A204.1 (cell line): ENCODE data around the gene OR2T8.

Source experiments
- FAIRE-seq: peaks from 2 replicates; lab custom pipeline; 2012; peaks lifted over from hg19 to GRCh38; lab: Jason Lieb, UNC

OR2T8 gene

DNA sequence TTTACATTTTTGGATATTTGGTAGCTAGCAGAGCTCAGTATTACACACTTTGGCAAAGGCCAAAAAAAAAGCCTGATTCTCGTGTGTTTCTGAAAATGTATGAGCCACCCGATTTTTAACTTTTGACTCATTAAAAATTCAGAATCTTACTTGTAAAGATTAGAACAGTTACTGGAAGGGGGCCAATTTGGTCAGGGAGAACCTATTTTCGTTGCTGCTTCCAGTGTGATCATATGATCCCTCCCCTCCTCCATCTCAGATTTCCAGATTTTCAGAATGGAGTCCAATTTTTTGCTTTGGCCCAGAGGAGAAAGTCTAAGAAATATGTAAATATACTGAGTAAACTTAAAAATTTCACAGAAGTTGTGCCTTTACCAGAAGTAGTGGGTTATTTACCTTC is 41.7 kb downstream of the OR2T8 start:
- FAIRE-seq: no peak

DNA sequence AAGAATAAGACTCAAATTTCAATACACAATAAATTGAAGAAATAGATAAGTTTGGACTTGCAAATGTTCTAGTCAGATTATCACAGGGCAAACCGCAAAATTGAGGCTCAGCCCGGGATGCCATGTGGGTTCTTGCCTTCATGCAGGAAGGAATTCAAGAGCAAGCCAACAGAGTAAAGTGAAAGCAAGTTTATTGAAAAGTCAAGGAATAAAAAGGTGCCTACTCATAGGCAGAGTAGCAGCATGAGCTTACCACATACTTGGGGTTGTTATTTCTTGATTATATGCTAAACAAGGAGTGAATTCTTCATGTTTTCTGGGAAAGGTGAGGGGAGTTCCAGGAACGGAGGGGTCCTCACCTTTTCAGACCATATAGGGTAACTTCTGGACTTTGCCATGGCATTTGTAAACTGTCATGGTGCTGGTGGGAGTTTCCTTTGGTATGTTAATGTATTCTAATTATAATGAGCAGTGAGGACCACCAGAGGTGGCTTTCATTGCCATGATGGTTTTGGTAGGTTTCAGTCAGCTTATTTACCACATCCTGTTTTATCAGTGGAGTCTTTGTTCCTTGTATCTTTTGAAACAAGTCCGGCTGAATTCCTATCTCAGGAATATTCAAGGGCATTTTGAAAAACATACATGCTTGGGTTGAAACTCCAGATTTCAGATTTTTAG is 43.0 kb downstream of the OR2T8 start:
- FAIRE-seq: no peak

DNA sequence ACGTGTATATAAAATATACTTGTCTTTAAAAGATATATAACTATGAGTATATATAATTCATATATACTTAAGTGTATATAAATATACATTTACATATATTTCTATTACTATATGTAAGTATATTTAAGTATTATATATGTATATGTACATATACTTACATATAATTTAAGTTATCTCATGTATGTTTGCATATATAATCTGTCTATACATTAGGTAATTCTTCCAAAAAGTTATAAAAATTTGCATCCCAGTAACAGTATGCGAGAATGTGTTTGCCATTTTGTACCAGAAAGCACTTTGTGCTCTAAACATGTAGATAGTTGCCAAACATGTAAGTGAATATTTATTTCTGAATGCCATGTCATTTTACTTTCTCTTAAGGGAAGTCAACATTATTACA is 44.9 kb downstream of the OR2T8 start, which contains the start of gene OR2AK2:
Gene OR2AK2, plus strand, starts transcription at position 301 of the 400 bp plus-strand sequence. CDS start 144 bp downstream, outside the sequence.
- FAIRE-seq: peak; percentile 96

DNA sequence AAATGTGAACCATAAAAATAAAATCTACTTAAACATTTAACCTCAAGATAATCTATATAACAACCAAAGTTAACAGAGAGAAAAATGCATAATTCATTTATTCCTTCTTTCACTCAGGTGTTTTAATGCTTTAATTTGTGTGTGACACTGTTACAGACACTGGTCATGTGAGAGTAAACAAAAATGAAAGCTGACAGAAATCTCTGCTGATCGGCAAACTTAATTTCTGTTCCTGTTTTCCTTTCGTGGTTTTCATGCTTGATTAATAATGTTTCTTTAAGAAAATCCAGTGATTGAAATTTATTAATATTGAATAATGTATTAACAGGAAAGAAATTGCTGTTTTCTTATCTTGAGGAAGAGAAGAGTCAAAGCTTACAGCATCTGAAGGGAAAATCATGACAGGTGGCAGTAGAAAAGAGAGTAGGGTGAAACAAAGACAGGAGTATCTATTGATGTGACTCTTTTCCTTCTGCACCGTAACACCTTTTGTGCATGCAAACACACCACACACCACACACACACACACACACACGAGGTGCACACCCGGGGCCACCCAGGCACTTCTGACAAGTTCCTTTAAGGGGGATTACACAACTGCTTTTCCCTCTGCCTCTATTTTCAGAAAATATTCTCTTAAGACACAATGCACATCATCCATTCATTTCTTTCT is 46.6 kb downstream of the OR2T8 start:
- no peak for FAIRE-seq
